ENCODE results near the gene FAM50A. TPM values are rescaled to one million over a fixed set of nuclear protein-coding genes. Genes with fewer than 3 reads are reported as not detected.

FAM50A gene
- polyA plus RNA-seq, 1 of the 3 experiments (the other 2 are of a cell fraction): 86.0 TPM

DNA sequence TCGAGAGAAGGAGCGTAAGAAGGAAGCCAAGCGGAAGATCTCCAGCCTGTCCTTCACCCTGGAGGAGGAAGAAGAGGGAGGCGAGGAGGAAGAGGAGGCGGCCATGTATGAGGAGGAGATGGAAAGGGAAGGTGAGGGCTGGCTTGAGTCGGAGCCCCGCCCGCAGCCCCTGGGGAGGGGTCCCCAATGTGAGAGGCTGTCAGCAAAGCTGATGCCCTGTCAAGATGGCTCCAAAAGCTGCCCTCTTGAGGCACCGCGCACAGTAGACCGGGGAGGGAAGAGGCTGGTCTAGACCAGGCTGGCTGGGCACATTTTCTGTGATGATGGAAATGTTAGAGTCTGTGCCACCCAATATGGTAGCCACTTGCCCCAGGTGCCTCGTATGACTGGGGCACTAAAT, 2.5 kb downstream of the FAM50A start (continued):
- TF ChIP-seq, protein P1, sequence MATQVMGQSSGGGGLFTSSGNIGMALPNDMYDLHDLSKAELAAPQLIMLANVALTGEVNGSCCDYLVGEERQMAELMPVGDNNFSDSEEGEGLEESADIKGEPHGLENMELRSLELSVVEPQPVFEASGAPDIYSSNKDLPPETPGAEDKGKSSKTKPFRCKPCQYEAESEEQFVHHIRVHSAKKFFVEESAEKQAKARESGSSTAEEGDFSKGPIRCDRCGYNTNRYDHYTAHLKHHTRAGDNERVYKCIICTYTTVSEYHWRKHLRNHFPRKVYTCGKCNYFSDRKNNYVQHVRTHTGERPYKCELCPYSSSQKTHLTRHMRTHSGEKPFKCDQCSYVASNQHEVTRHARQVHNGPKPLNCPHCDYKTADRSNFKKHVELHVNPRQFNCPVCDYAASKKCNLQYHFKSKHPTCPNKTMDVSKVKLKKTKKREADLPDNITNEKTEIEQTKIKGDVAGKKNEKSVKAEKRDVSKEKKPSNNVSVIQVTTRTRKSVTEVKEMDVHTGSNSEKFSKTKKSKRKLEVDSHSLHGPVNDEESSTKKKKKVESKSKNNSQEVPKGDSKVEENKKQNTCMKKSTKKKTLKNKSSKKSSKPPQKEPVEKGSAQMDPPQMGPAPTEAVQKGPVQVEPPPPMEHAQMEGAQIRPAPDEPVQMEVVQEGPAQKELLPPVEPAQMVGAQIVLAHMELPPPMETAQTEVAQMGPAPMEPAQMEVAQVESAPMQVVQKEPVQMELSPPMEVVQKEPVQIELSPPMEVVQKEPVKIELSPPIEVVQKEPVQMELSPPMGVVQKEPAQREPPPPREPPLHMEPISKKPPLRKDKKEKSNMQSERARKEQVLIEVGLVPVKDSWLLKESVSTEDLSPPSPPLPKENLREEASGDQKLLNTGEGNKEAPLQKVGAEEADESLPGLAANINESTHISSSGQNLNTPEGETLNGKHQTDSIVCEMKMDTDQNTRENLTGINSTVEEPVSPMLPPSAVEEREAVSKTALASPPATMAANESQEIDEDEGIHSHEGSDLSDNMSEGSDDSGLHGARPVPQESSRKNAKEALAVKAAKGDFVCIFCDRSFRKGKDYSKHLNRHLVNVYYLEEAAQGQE (IDR thresholded peaks at IDR 0.05; ENCODE audit: low read depth, low read length): no peak
- TF ChIP-seq JUND (IDR thresholded peaks at IDR 0.05) (no peak), TEAD4 (IDR thresholded peaks at IDR 0.05; ENCODE audit: borderline replicate concordance, insufficient read depth) (no peak), TCF12 (IDR thresholded peaks at IDR 0.05) (no peak)

DNA sequence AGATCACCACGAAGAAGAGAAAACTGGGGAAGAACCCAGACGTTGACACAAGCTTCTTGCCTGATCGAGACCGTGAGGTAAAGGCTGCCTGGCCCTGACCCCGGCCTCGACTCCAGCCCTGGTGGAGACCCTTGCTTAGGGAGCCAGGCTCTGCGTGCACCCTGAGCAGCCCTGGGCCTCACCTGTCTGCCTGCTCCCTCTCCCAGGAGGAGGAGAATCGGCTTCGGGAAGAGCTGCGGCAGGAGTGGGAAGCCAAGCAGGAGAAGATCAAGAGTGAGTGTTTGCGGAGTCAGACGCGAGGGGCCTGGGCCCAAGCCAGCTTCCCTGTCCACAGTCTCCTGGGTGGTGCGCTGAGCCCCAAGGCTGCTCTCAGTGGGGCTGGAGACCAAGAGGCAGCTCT, 4.5 kb downstream of the FAM50A start:
- ChIA-PET POLR2A (no interaction called here), CTCF (no interaction called here)
- Histone ChIP-seq H3K79me2 (ENCODE audit: insufficient read depth) (peaks cover 20% of the 10 kb centered on the region), H2AFZ (ENCODE audit: low read depth) (no peak overlapping the region), H3K9ac (no peak overlapping the region), H3K4me1 (ENCODE audit: control insufficient read depth in 1 of 2, insufficient read depth in 2 of 2, low read depth in 1 of 2, low read length in 1 of 2) (peaks cover 0 to 13% of the 10 kb centered on the region in 2 experiments; a peak in 1 of 4 replicates), H3F3A (replicated peaks; ENCODE audit: insufficient read depth) (peaks cover under 1% of the 10 kb centered on the region), H3K9me3 (no peaks in the 10 kb centered on the region), H3K36me3 (replicated peaks in 1 of 2; ENCODE audit: control insufficient read depth in 1 of 2, insufficient read depth in 2 of 2, low read length in 1 of 2) (peaks cover 0 to 2% of the 10 kb centered on the region in 2 experiments), H3K4me2 (no peak overlapping the region), H3K27ac (ENCODE audit: low read depth in 2 of 2, low read length in 1 of 2) (no peak overlapping the region), H3K4me3 (ENCODE audit: low read depth in 2 of 2, low read length in 1 of 2) (no peak overlapping the region), H3K9me2 (no peaks in the 10 kb centered on the region), H3K27me3 (ENCODE audit: insufficient read depth) (peaks cover 23% of the 10 kb centered on the region), H4K20me1 (ENCODE audit: insufficient read depth) (0 out of 2 replicates have a peak, but pooled peaks cover 5% of the 10 kb centered on the region)
- 63% methylated on average over 9 of the region's 14 CpGs for WGBS (ENCODE audit: low lambda C conversion rate)
- DNase-seq: no peak
- TF ChIP-seq TCF12 (IDR thresholded peaks at IDR 0.05): no peak

DNA sequence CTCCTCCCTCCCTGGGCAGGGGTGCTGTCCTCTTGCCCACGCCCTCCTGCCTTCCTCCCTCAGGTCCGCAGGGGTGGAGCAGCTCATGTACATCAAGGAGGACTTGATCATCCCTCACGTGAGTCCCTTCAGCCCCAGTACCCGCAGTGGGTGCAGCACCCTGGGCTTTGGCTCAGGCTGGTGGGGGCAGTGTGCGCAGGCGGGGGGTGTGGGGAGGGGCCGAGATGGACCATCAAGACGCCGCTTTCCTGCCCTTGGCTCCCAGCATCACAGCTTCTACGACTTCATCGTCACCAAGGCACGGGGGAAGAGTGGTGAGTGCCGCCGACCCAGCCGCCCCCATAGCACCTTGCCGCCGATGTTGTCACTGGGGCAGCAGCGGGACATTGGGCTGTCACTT, 5.7 kb downstream of the FAM50A start:
- Histone ChIP-seq H3K9me3 (no peaks in the 10 kb centered on the region), H3K4me2 (no peak overlapping the region), H3K4me1 (ENCODE audit: control insufficient read depth in 1 of 2, insufficient read depth in 2 of 2, low read depth in 1 of 2, low read length in 1 of 2) (peaks cover 0 to 11% of the 10 kb centered on the region in 2 experiments; a peak in 1 of 4 replicates), H3K27ac (ENCODE audit: low read depth in 2 of 2, low read length in 1 of 2) (no peak overlapping the region), H3K36me3 (replicated peaks in 1 of 2; ENCODE audit: control insufficient read depth in 1 of 2, insufficient read depth in 2 of 2, low read length in 1 of 2) (peaks cover 0 to 2% of the 10 kb centered on the region in 2 experiments), H3F3A (replicated peaks; ENCODE audit: insufficient read depth) (no peaks in the 10 kb centered on the region), H3K9ac (no peak overlapping the region), H3K4me3 (ENCODE audit: low read depth in 2 of 2, low read length in 1 of 2) (no peak overlapping the region), H3K9me2 (no peaks in the 10 kb centered on the region), H4K20me1 (ENCODE audit: insufficient read depth) (0 out of 2 replicates have a peak, but pooled peaks cover 5% of the 10 kb centered on the region), H2AFZ (ENCODE audit: low read depth) (no peak overlapping the region), H3K79me2 (ENCODE audit: insufficient read depth) (peaks cover 16% of the 10 kb centered on the region), H3K27me3 (ENCODE audit: insufficient read depth) (peaks cover 23% of the 10 kb centered on the region)
- ChIA-PET CTCF (interaction anchor here (1.0 kb wide), 1 partner anchor 50 kb away, joined by 3 read pairs; no protein-coding TSS in a partner anchor), POLR2A (no interaction called here)
- DNase-seq: no peak
- 77% methylated on average over 4 of the region's 18 CpGs for WGBS (ENCODE audit: low lambda C conversion rate)
- TF ChIP-seq, protein P1 (IDR thresholded peaks at IDR 0.05; ENCODE audit: low read depth, low read length): no peak
